Loucy (cell line): ENCODE data around the gene SCYGR3.

Experiments used
- CTCF ChIP-seq: fragments of 200-600 bp; sonication (generic); conservative IDR thresholded peaks from 2 replicates; pipeline ENCODE4 v1.5.1; 2014; ENCODE audit warnings: mild to moderate bottlenecking, antibody characterized with exemption, low read length
- EZH2phosphoT487 ChIP-seq: fragments of 200-600 bp; IDR thresholded peaks from 2 replicates; pipeline ENCODE4 v1.6.1; 2018; ENCODE audit warnings: antibody characterized with exemption, mild to moderate bottlenecking, moderate library complexity, borderline replicate concordance

- no peak for TF ChIP-seq CTCF
- no peak for TF ChIP-seq EZH2phosphoT487
Observed at GRCh38 chr2:227566012-227566411, 48.6 kb downstream of the SCYGR3 start.
